Activated CD4-positive, alpha-beta T cell treated with anti-CD3 and anti-CD28 coated beads, Interleukin-2, amount 10 ng/mL, durations not matched to agents 7 days and 5 days (primary cell): ENCODE data around the gene MESP2. TPM values are rescaled to one million over a fixed set of nuclear protein-coding genes. Genes with fewer than 3 reads are reported as not detected.

Experiments used
- CTCF ChIA-PET: fragments of 350-600 bp; sonication (Branson Sonifier 250); formaldehyde crosslinking; loops from one replicate; lab custom pipeline; 2021; ENCODE audit warnings: antibody characterized with exemption; lab: Charles Lee
- POLR2A ChIA-PET: fragments of 350-600 bp; sonication (Branson Sonifier 250); formaldehyde crosslinking; loops from one replicate; lab custom pipeline; 2021; ENCODE audit warnings: antibody characterized with exemption; lab: Charles Lee
- DNase-seq: peaks from one replicate; pipeline ENCODE4 v3.0.0-alpha.2; 2020
- H3K27ac Mint-ChIP-seq: one replicate; pipeline ENCODE4 v1.8.0; 2021; ENCODE audit warnings: mild to moderate bottlenecking, moderate library complexity, mixed read lengths
- H3K27me3 Mint-ChIP-seq: one replicate; pipeline ENCODE4 v1.8.0; 2021; ENCODE audit warnings: mixed read lengths
- H3K36me3 Mint-ChIP-seq: one replicate; pipeline ENCODE4 v1.8.0; 2021; ENCODE audit warnings: low read depth, mixed read lengths
- H3K4me1 Mint-ChIP-seq: one replicate; pipeline ENCODE4 v1.8.0; 2021; ENCODE audit warnings: mixed read lengths
- H3K4me3 Mint-ChIP-seq: one replicate; pipeline ENCODE4 v1.8.0; 2021; ENCODE audit warnings: mild to moderate bottlenecking, moderate library complexity, mixed read lengths
- H3K9me3 Mint-ChIP-seq: one replicate; pipeline ENCODE4 v1.8.0; 2021; ENCODE audit warnings: mixed read lengths
- total RNA-seq, 2 experiments: library from RNA; stranded (reverse); gene quantifications; one replicate each; pipeline ENCODE4 v1.2.3, GENCODE V29; 2021

MESP2 gene
- total RNA-seq, 2 experiments from 2014 or later: not detected

- ChIA-PET POLR2A (no interaction called here), CTCF (interaction anchor here (0.6 to 1.2 kb wide), 2 partner anchors 21 to 100 kb away, joined by 3 read pairs; no protein-coding TSS in a partner anchor)
- H3K4me1 Mint-ChIP-seq: peaks cover 3% of the 10 kb centered on the region
- peaks cover 16% of the 10 kb centered on the region for H3K27me3 Mint-ChIP-seq
- no peaks in the 10 kb centered on the region for H3K9me3 Mint-ChIP-seq
- H3K36me3 Mint-ChIP-seq: no peaks in the 10 kb centered on the region
- no peak overlapping the region for H3K4me3 Mint-ChIP-seq
- H3K27ac Mint-ChIP-seq: no peak overlapping the region
- DNase-seq: no peak
These were observed 47.0 kb downstream of the MESP2 start for GRCh38 chr15:89822951-89823711.

- no peaks in the 10 kb centered on the region for H3K36me3 Mint-ChIP-seq
- DNase-seq: no peak
- peaks cover 3% of the 10 kb centered on the region for H3K4me1 Mint-ChIP-seq
- H3K27ac Mint-ChIP-seq: no peak overlapping the region
- ChIA-PET POLR2A (no interaction called here), CTCF (interaction anchor here (1.2 kb wide), 1 partner anchor 22 kb away, joined by 3 read pairs; no protein-coding TSS in a partner anchor)
- no peak overlapping the region for H3K4me3 Mint-ChIP-seq
- H3K9me3 Mint-ChIP-seq: no peaks in the 10 kb centered on the region
- peaks cover 14% of the 10 kb centered on the region for H3K27me3 Mint-ChIP-seq
These were observed 47.9 kb downstream of the MESP2 start for GRCh38 chr15:89823836-89824606.

- Mint-ChIP-seq H3K27ac (no peak overlapping the region), H3K36me3 (no peaks in the 10 kb centered on the region), H3K4me1 (peaks cover 3% of the 10 kb centered on the region), H3K27me3 (peaks cover 12% of the 10 kb centered on the region), H3K9me3 (no peaks in the 10 kb centered on the region), H3K4me3 (no peak overlapping the region)
- ChIA-PET CTCF (no interaction called here), POLR2A (no interaction called here)
- no peak for DNase-seq
These were observed 48.4 kb downstream of the MESP2 start for GRCh38 chr15:89824607-89824867.

GRCh38 chr15:89825271-89825940, 49.3 kb downstream of the MESP2 start:
- CTCF ChIA-PET: no interaction called here
- no peak overlapping the region for H3K27ac Mint-ChIP-seq
- peaks cover 12% of the 10 kb centered on the region for H3K27me3 Mint-ChIP-seq
- H3K36me3 Mint-ChIP-seq: no peaks in the 10 kb centered on the region
- H3K9me3 Mint-ChIP-seq: no peaks in the 10 kb centered on the region
- no peak for DNase-seq
- peaks cover 3% of the 10 kb centered on the region for H3K4me1 Mint-ChIP-seq
- POLR2A ChIA-PET: no interaction called here
- no peak overlapping the region for H3K4me3 Mint-ChIP-seq

- no peak for DNase-seq
- Mint-ChIP-seq H3K4me3 (no peak overlapping the region), H3K27me3 (peaks cover 3% of the 10 kb centered on the region), H3K27ac (no peak overlapping the region), H3K36me3 (no peaks in the 10 kb centered on the region), H3K4me1 (no peaks in the 10 kb centered on the region), H3K9me3 (no peaks in the 10 kb centered on the region)
- ChIA-PET CTCF (interaction anchor here (1.3 kb wide), 1 partner anchor 48 kb away, joined by 3 read pairs; no protein-coding TSS in a partner anchor), POLR2A (no interaction called here)
These were observed 50.8 kb downstream of the MESP2 start for GRCh38 chr15:89826671-89827655.

- H3K36me3 Mint-ChIP-seq: no peaks in the 10 kb centered on the region
- H3K4me1 Mint-ChIP-seq: no peaks in the 10 kb centered on the region
- CTCF ChIA-PET: interaction anchor here (0.6 to 2.0 kb wide), 4 partner anchors 10 to 100 kb away, joined by 3 to 4 read pairs (median 3); no protein-coding TSS in a partner anchor
- DNase-seq: no peak
- POLR2A ChIA-PET: no interaction called here
- H3K4me3 Mint-ChIP-seq: no peak overlapping the region
- H3K27ac Mint-ChIP-seq: no peak overlapping the region
- no peaks in the 10 kb centered on the region for H3K27me3 Mint-ChIP-seq
- H3K9me3 Mint-ChIP-seq: no peaks in the 10 kb centered on the region
These were observed 51.7 kb downstream of the MESP2 start for GRCh38 chr15:89827829-89828228.

Other genes starting within 250 kb of the MESP2 start
- 10 to 100 TPM; 28.8 to 29.8 TPM for gene TICRR, start 200.9 kb upstream of the MESP2 start, total RNA-seq
- under 1 TPM; 0.65 to 0.67 TPM for gene KIF7, start 120.9 kb upstream of the MESP2 start, total RNA-seq
- gene PLIN1, start 97.0 kb upstream of the MESP2 start, total RNA-seq: under 1 TPM in 1 of 2 experiments, not detected in 1; 0.07 TPM
- 1 to 10 TPM; 1.7 to 2.8 TPM for gene PEX11A, start 85.6 kb upstream of the MESP2 start, total RNA-seq
- gene WDR93, start 85.5 kb upstream of the MESP2 start, total RNA-seq: not detected
- gene MESP1, start 25.1 kb upstream of the MESP2 start, total RNA-seq: 1 to 10 TPM; 1.1 to 1.6 TPM
- gene ANPEP, start 38.5 kb downstream of the MESP2 start, total RNA-seq: 1 to 10 TPM; 1.4 to 2.0 TPM
- 10 to 100 TPM; 25.3 to 28.1 TPM for gene AP3S2, start 117.7 kb downstream of the MESP2 start, total RNA-seq
- gene ARPIN, start 136.6 kb downstream of the MESP2 start, total RNA-seq: not detected
- 10 to 100 TPM; 24.4 to 26.6 TPM for gene ZNF710, start 225.0 kb downstream of the MESP2 start, total RNA-seq